Choroid plexus epithelial cell (primary cell): ENCODE data around the gene KPNA6.
"Not testable (repeated sequence)": the region's sequence is repeated elsewhere in the genome, so short reads cannot be mapped to it uniquely, and the experiment has no call there.

Experiments used
- DNase-seq: peaks from one replicate; pipeline ENCODE4 v3.0.0-alpha.2; 2010; ENCODE audit warnings: low read depth
- H3K4me3 ChIP-seq: 2 replicates; pipeline ENCODE4 v1.5.1; 2011; ENCODE audit warnings: low read depth, mild to moderate bottlenecking, control low read depth, low read length, moderate library complexity
- CTCF ChIP-seq: conservative IDR thresholded peaks from 2 replicates; pipeline ENCODE4 v1.5.1; 2011; ENCODE audit warnings: low read depth, mild to moderate bottlenecking, control low read depth, inconsistent platforms, low read length, moderate library complexity

Gene KPNA6

GRCh38 chr1:32150847-32151246 is 43.0 kb downstream of the KPNA6 start:
- no peak for TF ChIP-seq CTCF
- no peak overlapping the region for H3K4me3 ChIP-seq
- DNase-seq = no peak

GRCh38 chr1:32151319-32151787 is 43.5 kb downstream of the KPNA6 start:
- no peak overlapping the region for H3K4me3 ChIP-seq
- no peak for TF ChIP-seq CTCF
- DNase-seq = peak; percentile 82

- H3K4me3 ChIP-seq = no peak overlapping the region
- no peak for DNase-seq
- no peak for TF ChIP-seq CTCF
Observed at GRCh38 chr1:32159189-32159588, 51.3 kb downstream of the KPNA6 start.

- TF ChIP-seq CTCF = no peak
- H3K4me3 ChIP-seq = no peak overlapping the region
- DNase-seq = no peak
Observed at GRCh38 chr1:32163405-32163804, 55.5 kb downstream of the KPNA6 start.

GRCh38 chr1:32165633-32166032 is 57.8 kb downstream of the KPNA6 start:
- DNase-seq, H3K4me3 ChIP-seq: not testable (repeated sequence)

GRCh38 chr1:32170991-32171390 is 63.1 kb downstream of the KPNA6 start:
- TF ChIP-seq CTCF = no peak
- no peak for DNase-seq
- no peak overlapping the region for H3K4me3 ChIP-seq

- no peak overlapping the region for H3K4me3 ChIP-seq
- peak; percentile 36 for DNase-seq
- TF ChIP-seq CTCF = no peak
Observed at GRCh38 chr1:32172621-32173245, 64.9 kb downstream of the KPNA6 start.
